ENCODE measurements around the gene RPS18. TPM values are rescaled to one million over a fixed set of nuclear protein-coding genes. Genes with fewer than 3 reads are reported as not detected.

RPS18 gene
- total RNA-seq, 6 donors from 2014 or later: 535 to 2,038 (median 1,627) TPM

DNA sequence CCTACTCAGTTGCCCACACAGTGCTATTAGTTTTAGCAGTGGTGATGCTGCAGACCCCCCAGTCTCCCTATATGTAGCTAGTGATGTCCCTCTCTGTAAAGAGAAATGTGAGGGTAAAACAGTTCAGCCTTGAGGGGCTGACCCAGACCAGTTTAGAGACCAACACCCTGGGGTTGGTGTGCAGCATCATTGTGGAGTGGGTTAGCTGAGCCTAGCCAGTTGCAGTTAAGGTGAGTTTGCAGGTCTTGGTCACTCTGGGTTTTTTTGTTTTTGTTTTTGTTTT, 4.6 kb downstream of the RPS18 start:
- ATAC-seq (ENCODE audit: low FRiP score in 2 of 2) (no peak), DNase-seq (no peak)
- H3K27ac ChIP-seq: peak overlapping the region; percentile 89 to 97 (median 92)
- no peak for TF ChIP-seq POLR2A (IDR thresholded peaks at IDR 0.05)
- no peak for TF ChIP-seq EP300 (IDR thresholded peaks at IDR 0.05)
- TF ChIP-seq POLR2AphosphoS5 (IDR thresholded peaks at IDR 0.05): no peak
- TF ChIP-seq CTCF (IDR thresholded peaks at IDR 0.05): no peak
- peaks cover 51 to 72% (median 58%) of the 10 kb centered on the region in 4 donors for H3K4me1 ChIP-seq
- peak overlapping the region; percentile 63 to 91 (median 73) for H3K4me3 ChIP-seq
- peaks cover 0 to 70% (median 39%) of the 10 kb centered on the region in 4 donors for H3K36me3 ChIP-seq
- H3K27me3 ChIP-seq: no peaks in the 10 kb centered on the region
- no peaks in the 10 kb centered on the region for H3K9me3 ChIP-seq

GRCh38 chr6:33276864-33277662, 5.2 kb downstream of the RPS18 start, which contains the start of gene B3GALT4:
Gene B3GALT4, plus strand, starts transcription at chr6:33277123. Its CDS starts 297 bp downstream, at chr6:33277420.
- Histone ChIP-seq H3K4me1 (peaks cover 51 to 71% (median 58%) of the 10 kb centered on the region in 4 donors), H3K27me3 (no peaks in the 10 kb centered on the region), H3K36me3 (peaks cover 0 to 74% (median 40%) of the 10 kb centered on the region in 4 donors), H3K4me3 (peak within 1 kb of the TSS; percentile 63 to 91 (median 73)), H3K27ac (peak within 1 kb of the TSS; percentile 89 to 97 (median 92)), H3K9me3 (no peaks in the 10 kb centered on the region)
- DNase-seq (peak; percentile 80 to 95), ATAC-seq (ENCODE audit: low FRiP score in 2 of 2) (peak; percentile 80 to 88)
- TF ChIP-seq EP300 (IDR thresholded peaks at IDR 0.05) (peak in 1 of 4 donors; percentile 27), POLR2A (IDR thresholded peaks at IDR 0.05) (peak in 3 of 4 donors; percentile 69 to 93 (median 82)), CTCF (IDR thresholded peaks at IDR 0.05) (peak; percentile 55 to 92 (median 79)), POLR2AphosphoS5 (IDR thresholded peaks at IDR 0.05) (peak; percentile 81 to 84)
- WGBS, 2 donors: 1 to 2% methylated on average over 40 to 56 of the region's 80 CpGs

DNA sequence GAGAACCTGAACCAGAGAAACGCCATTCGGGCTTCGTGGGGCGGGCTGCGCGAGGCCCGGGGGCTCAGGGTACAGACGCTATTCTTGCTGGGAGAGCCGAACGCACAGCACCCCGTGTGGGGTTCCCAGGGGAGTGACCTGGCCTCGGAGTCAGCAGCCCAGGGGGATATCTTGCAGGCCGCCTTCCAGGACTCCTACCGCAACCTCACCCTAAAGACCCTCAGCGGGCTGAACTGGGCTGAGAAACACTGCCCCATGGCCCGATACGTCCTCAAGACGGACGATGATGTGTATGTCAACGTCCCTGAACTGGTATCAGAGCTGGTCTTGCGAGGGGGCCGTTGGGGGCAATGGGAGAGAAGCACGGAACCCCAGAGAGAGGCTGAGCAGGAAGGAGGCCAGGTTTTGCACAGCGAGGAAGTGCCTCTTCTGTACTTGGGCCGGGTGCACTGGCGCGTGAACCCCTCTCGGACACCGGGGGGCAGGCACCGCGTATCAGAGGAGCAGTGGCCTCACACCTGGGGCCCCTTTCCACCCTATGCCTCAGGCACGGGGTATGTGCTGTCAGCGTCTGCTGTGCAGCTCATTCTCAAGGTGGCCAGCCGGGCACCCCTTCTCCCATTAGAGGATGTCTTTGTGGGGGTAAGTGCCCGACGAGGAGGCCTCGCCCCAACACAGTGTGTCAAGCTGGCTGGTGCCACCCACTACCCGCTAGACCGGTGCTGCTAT, 6.0 kb downstream of the RPS18 start:
- TF ChIP-seq EP300 (IDR thresholded peaks at IDR 0.05): no peak
- TF ChIP-seq POLR2AphosphoS5 (IDR thresholded peaks at IDR 0.05): no peak
- TF ChIP-seq CTCF (IDR thresholded peaks at IDR 0.05): peak in 1 of 6 experiments; percentile 5
- peak; percentile 2 to 21 for ATAC-seq (ENCODE audit: low FRiP score in 2 of 2)
- peak overlapping the region; percentile 63 to 91 (median 73) for H3K4me3 ChIP-seq
- peaks cover 0 to 80% (median 44%) of the 10 kb centered on the region in 4 donors for H3K36me3 ChIP-seq
- no peaks in the 10 kb centered on the region for H3K27me3 ChIP-seq
- no peaks in the 10 kb centered on the region for H3K9me3 ChIP-seq
- H3K27ac ChIP-seq: peak overlapping the region; percentile 89 to 97 (median 92)
- no peak for DNase-seq
- peaks cover 45 to 63% (median 54%) of the 10 kb centered on the region in 4 donors for H3K4me1 ChIP-seq
- WGBS, 2 donors: 27 to 45% methylated on average over 25 to 26 of the region's 39 CpGs

- Histone ChIP-seq H3K9me3 (no peaks in the 10 kb centered on the region), H3K27me3 (no peaks in the 10 kb centered on the region), H3K4me3 (peak overlapping the region in 2 of 4 donors; percentile 67 to 79), H3K27ac (peak overlapping the region; percentile 89 to 97 (median 92)), H3K36me3 (peaks cover 0 to 80% (median 46%) of the 10 kb centered on the region in 4 donors), H3K4me1 (peaks cover 40 to 58% (median 49%) of the 10 kb centered on the region in 4 donors)
- no peak for ATAC-seq (ENCODE audit: low FRiP score in 2 of 2)
- TF ChIP-seq POLR2AphosphoS5 (IDR thresholded peaks at IDR 0.05): no peak
- TF ChIP-seq CTCF (IDR thresholded peaks at IDR 0.05): no peak
- no peak for TF ChIP-seq POLR2A (IDR thresholded peaks at IDR 0.05)
- no peak for TF ChIP-seq EP300 (IDR thresholded peaks at IDR 0.05)
- DNase-seq: no peak
- WGBS, 2 donors: 74 to 82% methylated on average over 7 to 8 of the region's 9 CpGs
Measured at GRCh38 chr6:33278392-33278741, 6.5 kb downstream of the RPS18 start.
